Loucy (cell line): ENCODE measurements around the gene ACTL8.

Source experiments
- H2AFZ ChIP-seq: fragments of 200-600 bp; sonication (generic); 2 replicates; pipeline ENCODE4 v1.6.0; 2016; ENCODE audit warnings: antibody characterized with exemption, mild to moderate bottlenecking, low read length, moderate library complexity
- H3F3A ChIP-seq: fragments of 200-600 bp; 2 replicates; pipeline ENCODE4 v1.6.0; 2016; ENCODE audit warnings: antibody characterized with exemption, low read depth, mild to moderate bottlenecking
- H3K27me3 ChIP-seq: fragments of 200-600 bp; sonication (generic); 2 replicates; pipeline ENCODE4 v1.6.1; 2014; ENCODE audit warnings: low read length, mild to moderate bottlenecking; ENCODE audit not compliant: insufficient read depth, poor library complexity, severe bottlenecking
- H3K36me3 ChIP-seq: fragments of 200-600 bp; sonication (generic); 2 replicates; pipeline ENCODE4 v1.6.1; 2016; ENCODE audit warnings: low read length; ENCODE audit not compliant: insufficient read depth
- H3K4me1 ChIP-seq: fragments of 200-600 bp; sonication (generic); 2 replicates; pipeline ENCODE4 v1.5.1; 2014; ENCODE audit warnings: low read length, mild to moderate bottlenecking; ENCODE audit not compliant: insufficient read depth, poor library complexity, severe bottlenecking
- H3K4me2 ChIP-seq: fragments of 200-600 bp; sonication (generic); 2 replicates; pipeline ENCODE4 v1.6.0; 2014; ENCODE audit warnings: antibody characterized with exemption, low read length, low read depth, mild to moderate bottlenecking; ENCODE audit not compliant: poor library complexity, severe bottlenecking
- H3K4me3 ChIP-seq: fragments of 200-600 bp; sonication (generic); 2 replicates; pipeline ENCODE4 v1.5.1; 2014; ENCODE audit warnings: low read length, mild to moderate bottlenecking, mixed read lengths; ENCODE audit not compliant: poor library complexity, severe bottlenecking
- H3K79me2 ChIP-seq: fragments of 200-600 bp; sonication (generic); 2 replicates; pipeline ENCODE4 v1.6.1; 2014; ENCODE audit warnings: low read length; ENCODE audit not compliant: insufficient read depth
- H3K9ac ChIP-seq: fragments of 200-600 bp; sonication (generic); 2 replicates; pipeline ENCODE4 v1.6.0; 2014; ENCODE audit warnings: mild to moderate bottlenecking, low read depth, low read length, moderate library complexity; ENCODE audit not compliant: poor library complexity, severe bottlenecking
- H3K9me2 ChIP-seq: fragments of 200-600 bp; sonication (generic); replicated peaks from 2 replicates; pipeline ENCODE4 v1.6.1; 2016; ENCODE audit warnings: low read depth, low read length, mixed read lengths
- H3K9me3 ChIP-seq: fragments of 200-600 bp; sonication (generic); 2 replicates; pipeline ENCODE4 v1.6.1; 2014; ENCODE audit warnings: mild to moderate bottlenecking, antibody characterized with exemption, low read length, low read depth; ENCODE audit not compliant: insufficient read depth
- H4K20me1 ChIP-seq: fragments of 200-600 bp; sonication (generic); 2 replicates; pipeline ENCODE4 v1.6.0; 2014; ENCODE audit warnings: antibody characterized with exemption, low read length, mild to moderate bottlenecking; ENCODE audit not compliant: insufficient read depth, poor library complexity, severe bottlenecking
- CTCF ChIP-seq: fragments of 200-600 bp; sonication (generic); conservative IDR thresholded peaks from 2 replicates; pipeline ENCODE4 v1.5.1; 2014; ENCODE audit warnings: mild to moderate bottlenecking, antibody characterized with exemption, low read length
- EZH2phosphoT487 ChIP-seq: fragments of 200-600 bp; IDR thresholded peaks from 2 replicates; pipeline ENCODE4 v1.6.1; 2018; ENCODE audit warnings: antibody characterized with exemption, mild to moderate bottlenecking, moderate library complexity, borderline replicate concordance

The ACTL8 gene

GRCh38 chr1:17721444-17721843 lies 33.7 kb upstream of the ACTL8 start:
- Histone ChIP-seq H3K79me2 (no peaks in the 10 kb centered on the region), H3K4me2 (no peak overlapping the region), H3K27me3 (no peaks in the 10 kb centered on the region), H3K9me2 (no peaks in the 10 kb centered on the region), H3K36me3 (no peaks in the 10 kb centered on the region), H4K20me1 (no peaks in the 10 kb centered on the region), H3F3A (no peaks in the 10 kb centered on the region), H3K4me3 (no peak overlapping the region), H3K9ac (no peak overlapping the region), H3K4me1 (no peaks in the 10 kb centered on the region), H3K9me3 (no peaks in the 10 kb centered on the region), H2AFZ (no peak overlapping the region)
- TF ChIP-seq EZH2phosphoT487 (no peak), CTCF (no peak)

- Histone ChIP-seq H2AFZ (no peak overlapping the region), H3K9me2 (no peaks in the 10 kb centered on the region), H3K4me3 (no peak overlapping the region), H3K4me1 (no peaks in the 10 kb centered on the region), H3K9me3 (no peaks in the 10 kb centered on the region), H3K9ac (no peak overlapping the region), H3K79me2 (no peaks in the 10 kb centered on the region), H3F3A (no peaks in the 10 kb centered on the region), H4K20me1 (no peaks in the 10 kb centered on the region), H3K4me2 (no peak overlapping the region), H3K36me3 (no peaks in the 10 kb centered on the region), H3K27me3 (no peaks in the 10 kb centered on the region)
- TF ChIP-seq EZH2phosphoT487 (no peak), CTCF (no peak)
These were observed 31.4 kb upstream of the ACTL8 start for GRCh38 chr1:17723684-17724083.

GRCh38 chr1:17724150-17724549 lies 31.0 kb upstream of the ACTL8 start:
- Histone ChIP-seq H2AFZ (no peak overlapping the region), H3K9me3 (no peaks in the 10 kb centered on the region), H3K4me2 (no peak overlapping the region), H3K27me3 (no peaks in the 10 kb centered on the region), H3K9me2 (no peaks in the 10 kb centered on the region), H3K4me3 (no peak overlapping the region), H3K79me2 (no peaks in the 10 kb centered on the region), H3K36me3 (no peaks in the 10 kb centered on the region), H4K20me1 (no peaks in the 10 kb centered on the region), H3K4me1 (no peaks in the 10 kb centered on the region), H3F3A (no peaks in the 10 kb centered on the region), H3K9ac (no peak overlapping the region)
- TF ChIP-seq CTCF: no peak
- TF ChIP-seq EZH2phosphoT487: no peak
